GM12878 (cell line): Measurements from ENCODE around the gene PALMD. TPM values are rescaled to one million over a fixed set of nuclear protein-coding genes. Genes with fewer than 3 reads are reported as not detected.

ENCODE experiments used
- ATAC-seq: fragments of 200-7000 bp; cut with Tn5 transposase; 3 replicates; pipeline ENCODE4 v1.9.1; 2020; ENCODE audit warnings: mild to moderate bottlenecking, moderate library complexity
- BruUV-seq: library from RNA; stranded (reverse); fragments of 400-500 nt; replicated peaks from 2 replicates; lab custom pipeline; 2021; lab: Mats Ljungman, UMichigan
- CTCF ChIA-PET: fragments of 300-600 bp; sonication (Branson Sonifier 250); formaldehyde crosslinking; extraction: SDS; loops from one replicate; lab custom pipeline; 2021; ENCODE audit warnings: inconsistent platforms; lab: Yijun Ruan, JAX
- POLR2A ChIA-PET: fragments of 350-600 bp; formaldehyde crosslinking; extraction: SDS; loops from one replicate; lab custom pipeline; 2021; ENCODE audit warnings: inconsistent platforms; lab: Charles Lee
- RAD21 ChIA-PET: fragments of 300-600 bp; sonication (Branson Sonifier 250); formaldehyde crosslinking; loops from one replicate; lab custom pipeline; 2023; ENCODE audit warnings: antibody characterized with exemption; ENCODE audit not compliant: unreplicated experiment; lab: Charles Lee
- SMC1A ChIA-PET: fragments of 300-600 bp; sonication (Branson Sonifier 250); formaldehyde crosslinking; loops from one replicate; lab custom pipeline; 2023; ENCODE audit not compliant: unreplicated experiment, uncharacterized antibody; lab: Charles Lee
- DNase-seq: peaks from one replicate; pipeline ENCODE4 v3.0.0-alpha.2; 2011; ENCODE audit warnings: low read depth, low spot score
- FAIRE-seq: peaks from 3 replicates; lab custom pipeline; 2011; peaks lifted over from hg19 to GRCh38; lab: Jason Lieb, UNC
- H2AFZ ChIP-seq: 2 replicates; pipeline ENCODE4 v1.6.0; 2011; ENCODE audit warnings: low read depth, low read length, control low read depth; ENCODE audit not compliant: control insufficient read depth
- H3K27ac ChIP-seq: 2 replicates; pipeline ENCODE4 v1.5.1; 2011; ENCODE audit warnings: control low read depth; ENCODE audit not compliant: control insufficient read depth, insufficient read depth
- H3K27me3 ChIP-seq, 2 experiments: replicated peaks in 1 of 2; 2 replicates each; pipeline versions ENCODE4 v1.6.0 to v1.6.1; 2011; ENCODE audit warnings: low read length in 1 of 2; ENCODE audit not compliant: control insufficient read depth in 2 of 2, insufficient read depth in 2 of 2
- H3K36me3 ChIP-seq, 2 experiments: 2 replicates each; pipeline ENCODE4 v1.5.1; 2011; ENCODE audit warnings: low read length in 1 of 2; ENCODE audit not compliant: control insufficient read depth in 2 of 2, insufficient read depth in 2 of 2
- H3K4me1 ChIP-seq: 2 replicates; pipeline ENCODE4 v1.6.1; 2011; ENCODE audit warnings: mild to moderate bottlenecking, low read length, moderate library complexity, mixed read lengths; ENCODE audit not compliant: control insufficient read depth, insufficient read depth
- H3K4me2 ChIP-seq: 2 replicates; pipeline ENCODE4 v1.6.0; 2011; ENCODE audit warnings: control low read depth; ENCODE audit not compliant: control insufficient read depth, insufficient read depth
- H3K4me3 ChIP-seq: fragments of 200-600 bp; sonication (generic); 2 replicates; pipeline ENCODE4 v1.5.1; 2016
- H3K79me2 ChIP-seq: 2 replicates; pipeline ENCODE4 v1.6.0; 2011; ENCODE audit warnings: low read length; ENCODE audit not compliant: control insufficient read depth, insufficient read depth
- H3K9ac ChIP-seq: 2 replicates; pipeline ENCODE4 v1.8.0; 2011; ENCODE audit warnings: low read length, control low read depth, mixed read lengths; ENCODE audit not compliant: control insufficient read depth, insufficient read depth
- H3K9me3 ChIP-seq: replicated peaks from 3 replicates; pipeline ENCODE4 v1.5.1; 2011; ENCODE audit warnings: mild to moderate bottlenecking, low read length; ENCODE audit not compliant: control insufficient read depth, insufficient read depth
- H4K20me1 ChIP-seq: 2 replicates; pipeline ENCODE4 v1.6.0; 2011; ENCODE audit not compliant: control insufficient read depth, insufficient read depth
- IRF3 ChIP-seq: fragments of 450-650 bp; IDR thresholded peaks from 2 replicates; pipeline ENCODE4 v1.6.1; 2014; ENCODE audit warnings: mild to moderate bottlenecking
- KDM1A ChIP-seq: fragments of 200-600 bp; sonication (generic); IDR thresholded peaks from 2 replicates; pipeline ENCODE4 v1.6.1; 2016; ENCODE audit warnings: borderline replicate concordance
- NFYA ChIP-seq: IDR thresholded peaks from 2 replicates; pipeline ENCODE4 v1.6.1; 2011; ENCODE audit warnings: low read depth, mild to moderate bottlenecking, low read length, improper control_type of control experiment, borderline replicate concordance
- RCOR1 ChIP-seq: conservative IDR thresholded peaks from 2 replicates; pipeline ENCODE4 v1.6.1; 2012; ENCODE audit warnings: low read depth, low read length, improper control_type of control experiment
- ZBTB11 ChIP-seq: fragments of 450-650 bp; formaldehyde crosslinking; IDR thresholded peaks from 2 replicates; pipeline ENCODE4 v1.5.0; 2022; ENCODE audit warnings: mild to moderate bottlenecking, missing genetic modification characterization
- WGBS: methylation state at CpG from one replicate; pipeline ENCODE4 v1.1.6; 2016; ENCODE audit warnings: low lambda C conversion rate; ENCODE audit not compliant: insufficient replicate concordance, insufficient coverage; ENCODE audit errors: missing lambda C conversion rate; 5-methylcytosine and 5-hydroxymethylcytosine counted together
- in situ Hi-C: fragments of 300-500 bp; cut with MboI; formaldehyde crosslinking; loops from 9 replicates; pipeline ENCODE4 v1.14.3; 2018; ENCODE audit warnings: mixed read lengths
- intact Hi-C: fragments of 100-400 bp; cut with micrococcal nuclease; formaldehyde crosslinking; loops from one replicate; pipeline ENCODE4 v1.14.2; 2022; ENCODE audit not compliant: unreplicated experiment
- polyA plus RNA-seq, 11 experiments: library from polyadenylated mRNA; depleted of rRNA in 4 of 11; unstranded in 6 of 11; stranded (reverse) in 5 of 11; fragments of >200 nt; fragmentation: Nextera tagmentation in 4 of 11; fragmentation: Illumina TruSeq in 1 of 11; extraction: Ambion mirVana in 4 of 11; extraction: Trizol in 1 of 11; gene quantifications; 1 replicate in 1 of 11; 2 replicates in 10 of 11; pipeline versions ENCODE4 v1.2.1 to v1.2.3, GENCODE V29; 2011 to 2016; ENCODE audit warnings: inconsistent platforms in 2 of 11, missing spikeins in 2 of 11, low read depth in 1 of 11
- total RNA-seq, 4 experiments: library from RNA; depleted of rRNA in 3 of 4; stranded (reverse); fragments of >200 nt in 3 of 4; fragmentation: Illumina TruSeq in 1 of 4; extraction: Trizol in 1 of 4; gene quantifications; 2 replicates each; pipeline versions ENCODE4 v1.2.1 to v1.2.3, GENCODE V29; 2013 to 2021

PALMD gene
- total and polyA plus RNA-seq, 10 of the 15 experiments (the other 5 are each of a cell fraction or from before 2014, with no cell fraction given): under 0.01 to 0.09 (median 0.04) TPM; not detected in 4

GRCh38 chr1:99725996-99726395 is 80.1 kb downstream of the PALMD start (continued):
- no peak for TF ChIP-seq KDM1A
- no peak for TF ChIP-seq ZBTB11 (CRISPR knock-in tag)
- no peak for TF ChIP-seq RCOR1
- TF ChIP-seq NFYA: no peak

GRCh38 chr1:99726407-99726806 is 80.5 kb downstream of the PALMD start:
- Histone ChIP-seq H3K27ac (no peak overlapping the region), H3K4me2 (no peak overlapping the region), H2AFZ (no peak overlapping the region), H3K27me3 (no peaks in the 10 kb centered on the region), H3K79me2 (no peaks in the 10 kb centered on the region), H3K4me3 (no peak overlapping the region), H3K9ac (no peak overlapping the region), H3K9me3 (no peaks in the 10 kb centered on the region), H3K4me1 (peaks cover 2% of the 10 kb centered on the region; the same call in 1 of the 2 replicates), H4K20me1 (no peaks in the 10 kb centered on the region), H3K36me3 (peaks cover 0 to 7% of the 10 kb centered on the region in 2 experiments; a peak in 1 of 4 replicates)
- in situ Hi-C loops (no loop called here), intact Hi-C loops (no loop called here)
- no peak for TF ChIP-seq IRF3
- no TSS peak for BruUV-seq
- RAD21 ChIA-PET: no interaction called here
- no peak for DNase-seq
- CTCF ChIA-PET: no interaction called here
- no peak for ATAC-seq
- POLR2A ChIA-PET: interaction anchor here (0.5 kb wide), 1 partner anchor 68 kb away, joined by 3 read pairs; no protein-coding TSS in a partner anchor
- whole genome bisulfite sequencing: 100% methylated on average over 1 of the region's 1 CpG
- SMC1A ChIA-PET: interaction anchor here (0.6 to 1.8 kb wide), 4 partner anchors 12 to 434 kb away, joined by 3 to 4 read pairs (median 3); no protein-coding TSS in a partner anchor
- no peak for FAIRE-seq
